Suprapubic skin (tissue), 4 donors: ENCODE results near the gene ZC3H15. TPM values are rescaled to one million over a fixed set of nuclear protein-coding genes. Genes with fewer than 3 reads are reported as not detected.

Experiments
- DNase-seq, 2 donors: peaks; one replicate each; pipeline ENCODE4 v3.0.0-alpha.2; 2019; ENCODE audit warnings: low spot score in 2 of 2
- H3K27ac ChIP-seq: fragments of 200-600 bp; sonication (generic); one replicate; pipeline ENCODE4 v1.5.1; 2019
- H3K27me3 ChIP-seq: fragments of 200-600 bp; sonication (generic); one replicate; pipeline ENCODE4 v1.5.1; 2019
- H3K36me3 ChIP-seq: fragments of 200-600 bp; sonication (generic); one replicate; pipeline ENCODE4 v1.5.1; 2019
- H3K4me1 ChIP-seq: fragments of 200-600 bp; sonication (generic); one replicate; pipeline ENCODE4 v1.5.1; 2019
- H3K4me3 ChIP-seq: fragments of 200-600 bp; sonication (generic); one replicate; pipeline ENCODE4 v1.5.1; 2019; ENCODE audit warnings: mild to moderate bottlenecking
- H3K9me3 ChIP-seq: fragments of 200-600 bp; sonication (generic); one replicate; pipeline ENCODE4 v1.5.1; 2019
- EP300 ChIP-seq: sonication (generic); formaldehyde crosslinking; IDR thresholded peaks from one replicate; pipeline ENCODE4 v1.6.1; 2017; ENCODE audit warnings: antibody characterized with exemption
- POLR2A ChIP-seq, 2 donors: fragments of 450-650 bp; IDR thresholded peaks; one replicate each; pipeline ENCODE4 v1.6.1; 2017; ENCODE audit warnings: antibody characterized with exemption in 2 of 2, mild to moderate bottlenecking in 2 of 2, moderate library complexity in 2 of 2
- POLR2AphosphoS5 ChIP-seq, 3 donors: sonication (generic); formaldehyde crosslinking; IDR thresholded peaks; one replicate each; pipeline ENCODE4 v1.6.1; 2017; ENCODE audit warnings: antibody characterized with exemption in 3 of 3
- WGBS: methylation state at CpG from one replicate; pipeline ENCODE4 v1.1.5; 2018; 5-methylcytosine and 5-hydroxymethylcytosine counted together
- total RNA-seq, 4 donors: library from RNA; depleted of rRNA; stranded (reverse); fragments of >200 nt; gene quantifications; one replicate each; pipeline ENCODE4 v1.1.0, GENCODE V29; 2016
- TF ChIP-seq, protein P1 (sequence below), 2 donors: fragments of 200-600 bp in 1 of 2; fragments of 450-650 bp in 1 of 2; sonication (generic) in 1 of 2; IDR thresholded peaks; one replicate each; pipeline ENCODE4 v1.5.1; 2016 to 2019; ENCODE audit warnings: antibody characterized with exemption in 2 of 2, mild to moderate bottlenecking in 1 of 2, moderate library complexity in 1 of 2

ZC3H15 gene
- total RNA-seq, 4 donors from 2014 or later: 41.8 to 66.5 (median 51.4) TPM

DNA sequence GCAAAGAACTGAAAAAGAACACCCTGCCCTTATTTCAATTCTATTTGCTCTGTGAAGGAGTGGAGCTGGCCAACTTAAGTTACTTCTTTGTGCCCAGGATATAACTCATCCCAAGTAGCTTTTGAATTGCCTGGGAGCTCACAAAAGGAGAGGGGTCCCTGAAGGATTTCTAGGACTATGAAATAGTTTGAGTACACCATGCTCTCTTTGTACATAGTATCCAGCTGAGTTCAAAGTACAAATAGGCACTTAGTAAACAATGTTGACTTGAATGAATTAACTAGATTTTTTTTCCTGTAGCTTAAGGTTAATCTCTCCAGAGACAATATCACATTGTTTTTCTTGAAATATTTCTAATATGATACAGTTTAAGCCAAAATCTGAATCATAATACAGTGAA, 47.7 kb downstream of the ZC3H15 start:
- H3K4me1 ChIP-seq: peaks cover 2% of the 10 kb centered on the region
- H3K27ac ChIP-seq: no peak overlapping the region
- H3K36me3 ChIP-seq: no peaks in the 10 kb centered on the region
- DNase-seq: no peak
- H3K9me3 ChIP-seq: no peaks in the 10 kb centered on the region
- TF ChIP-seq POLR2A (IDR thresholded peaks at IDR 0.05) (no peak), POLR2AphosphoS5 (IDR thresholded peaks at IDR 0.05) (no peak), EP300 (no peak)
- TF ChIP-seq, protein P1, sequence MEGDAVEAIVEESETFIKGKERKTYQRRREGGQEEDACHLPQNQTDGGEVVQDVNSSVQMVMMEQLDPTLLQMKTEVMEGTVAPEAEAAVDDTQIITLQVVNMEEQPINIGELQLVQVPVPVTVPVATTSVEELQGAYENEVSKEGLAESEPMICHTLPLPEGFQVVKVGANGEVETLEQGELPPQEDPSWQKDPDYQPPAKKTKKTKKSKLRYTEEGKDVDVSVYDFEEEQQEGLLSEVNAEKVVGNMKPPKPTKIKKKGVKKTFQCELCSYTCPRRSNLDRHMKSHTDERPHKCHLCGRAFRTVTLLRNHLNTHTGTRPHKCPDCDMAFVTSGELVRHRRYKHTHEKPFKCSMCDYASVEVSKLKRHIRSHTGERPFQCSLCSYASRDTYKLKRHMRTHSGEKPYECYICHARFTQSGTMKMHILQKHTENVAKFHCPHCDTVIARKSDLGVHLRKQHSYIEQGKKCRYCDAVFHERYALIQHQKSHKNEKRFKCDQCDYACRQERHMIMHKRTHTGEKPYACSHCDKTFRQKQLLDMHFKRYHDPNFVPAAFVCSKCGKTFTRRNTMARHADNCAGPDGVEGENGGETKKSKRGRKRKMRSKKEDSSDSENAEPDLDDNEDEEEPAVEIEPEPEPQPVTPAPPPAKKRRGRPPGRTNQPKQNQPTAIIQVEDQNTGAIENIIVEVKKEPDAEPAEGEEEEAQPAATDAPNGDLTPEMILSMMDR (IDR thresholded peaks at IDR 0.05): no peak
- H3K4me3 ChIP-seq: no peak overlapping the region
- no peaks in the 10 kb centered on the region for H3K27me3 ChIP-seq

DNA sequence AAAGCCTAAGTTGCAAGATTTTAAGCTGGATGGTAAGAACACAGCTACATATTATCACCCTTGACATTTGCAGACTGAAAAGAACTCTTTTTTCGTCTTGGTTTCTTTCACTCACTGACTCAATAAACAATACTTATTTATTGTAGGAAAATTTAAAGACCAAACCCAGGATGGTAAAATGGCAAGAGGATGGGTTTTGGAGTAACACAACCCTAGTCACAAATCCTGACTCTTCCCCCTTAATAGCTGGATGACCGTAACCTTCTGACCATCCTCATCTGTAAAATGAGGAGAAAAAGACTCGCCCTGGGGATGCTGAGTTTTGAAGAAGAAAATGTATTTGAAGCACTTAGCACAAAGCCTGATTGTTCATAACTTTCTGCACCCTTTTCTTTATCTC, 48.3 kb downstream of the ZC3H15 start:
- 79% methylated on average over 3 of the region's 3 CpGs for WGBS
- no peaks in the 10 kb centered on the region for H3K27me3 ChIP-seq
- H3K36me3 ChIP-seq: no peaks in the 10 kb centered on the region
- H3K4me1 ChIP-seq: peaks cover 2% of the 10 kb centered on the region
- H3K9me3 ChIP-seq: no peaks in the 10 kb centered on the region
- no peak for DNase-seq
- no peak for TF ChIP-seq POLR2A (IDR thresholded peaks at IDR 0.05)
- TF ChIP-seq, protein P1 (IDR thresholded peaks at IDR 0.05): no peak
- TF ChIP-seq EP300: no peak
- no peak for TF ChIP-seq POLR2AphosphoS5 (IDR thresholded peaks at IDR 0.05)
- H3K27ac ChIP-seq: no peak overlapping the region
- H3K4me3 ChIP-seq: no peak overlapping the region

DNA sequence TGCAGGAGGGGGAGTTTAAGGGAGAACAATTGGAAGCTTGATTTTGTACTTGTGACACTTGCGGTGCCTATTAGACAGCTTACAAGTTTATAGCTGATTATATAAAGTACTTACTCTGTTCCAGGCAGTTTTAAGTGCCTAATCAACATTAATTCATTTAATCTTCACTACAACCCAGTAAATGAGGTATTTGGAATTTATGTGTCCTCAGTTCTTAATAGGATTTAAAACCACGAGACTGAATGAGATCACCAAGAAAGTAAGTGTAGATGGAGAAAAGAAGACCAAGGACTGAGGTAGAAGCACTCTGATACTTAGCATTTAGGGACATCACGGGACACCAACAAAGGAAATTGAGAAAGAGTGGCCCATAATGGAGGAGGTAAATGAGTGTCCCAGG, 49.8 kb downstream of the ZC3H15 start:
- TF ChIP-seq POLR2A (IDR thresholded peaks at IDR 0.05) (no peak), POLR2AphosphoS5 (IDR thresholded peaks at IDR 0.05) (no peak), EP300 (no peak)
- TF ChIP-seq, protein P1 (IDR thresholded peaks at IDR 0.05): no peak
- no peak overlapping the region for H3K27ac ChIP-seq
- H3K4me3 ChIP-seq: no peak overlapping the region
- WGBS: 94% methylated on average over 3 of the region's 3 CpGs
- DNase-seq: no peak
- no peaks in the 10 kb centered on the region for H3K27me3 ChIP-seq
- H3K4me1 ChIP-seq: peaks cover 2% of the 10 kb centered on the region
- H3K36me3 ChIP-seq: no peaks in the 10 kb centered on the region
- H3K9me3 ChIP-seq: no peaks in the 10 kb centered on the region

DNA sequence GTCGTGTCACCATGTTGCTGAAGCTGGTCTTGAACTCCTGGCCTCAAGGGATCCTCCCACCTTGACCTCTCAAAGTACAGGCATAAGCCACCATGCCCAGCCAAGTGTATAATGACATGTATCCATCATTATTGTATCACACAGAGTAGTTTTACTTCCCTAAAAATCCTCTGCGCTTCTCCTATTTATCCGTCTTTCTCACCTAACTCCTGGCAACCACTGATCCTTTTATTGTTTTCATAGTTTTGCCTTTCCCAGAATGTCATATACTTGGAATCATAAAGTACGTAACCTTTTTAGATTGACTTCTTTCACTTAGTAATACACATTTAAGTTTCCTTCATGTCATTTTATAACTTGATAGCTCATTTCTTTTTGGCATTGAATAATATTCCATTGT, 51.0 kb downstream of the ZC3H15 start:
- TF ChIP-seq, protein P1 (IDR thresholded peaks at IDR 0.05): no peak
- TF ChIP-seq POLR2AphosphoS5 (IDR thresholded peaks at IDR 0.05): no peak
- no peak for TF ChIP-seq EP300
- no peak for TF ChIP-seq POLR2A (IDR thresholded peaks at IDR 0.05)
- 87% methylated on average over 4 of the region's 4 CpGs for WGBS
- Histone ChIP-seq H3K9me3 (no peaks in the 10 kb centered on the region), H3K4me3 (no peak overlapping the region), H3K27me3 (no peaks in the 10 kb centered on the region), H3K27ac (no peak overlapping the region), H3K36me3 (no peaks in the 10 kb centered on the region), H3K4me1 (peaks cover 2% of the 10 kb centered on the region)
- no peak for DNase-seq

DNA sequence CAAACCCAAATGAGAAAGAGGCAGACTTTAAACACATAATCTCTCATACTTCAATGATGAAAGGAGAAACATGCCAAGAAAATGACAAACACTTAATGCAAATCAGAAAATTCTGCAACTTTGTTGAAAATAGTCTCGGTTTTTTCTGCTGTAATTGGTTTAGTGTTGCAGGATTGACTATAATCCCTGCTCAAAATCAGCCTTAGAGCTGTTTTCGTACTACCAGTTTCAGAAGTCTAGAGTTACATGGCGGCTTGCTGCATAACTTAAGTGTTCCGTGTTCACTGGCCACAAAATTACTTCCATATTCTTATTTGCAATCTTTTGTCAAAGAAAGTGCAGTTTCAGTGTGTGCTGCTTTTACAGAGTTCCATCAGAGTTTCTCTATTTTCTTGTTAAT, 54.9 kb downstream of the ZC3H15 start:
- WGBS: 71% methylated on average over 4 of the region's 4 CpGs
- H3K4me1 ChIP-seq: peaks cover 22% of the 10 kb centered on the region
- no peaks in the 10 kb centered on the region for H3K9me3 ChIP-seq
- no peak for DNase-seq
- no peak overlapping the region for H3K4me3 ChIP-seq
- no peak overlapping the region for H3K27ac ChIP-seq
- H3K36me3 ChIP-seq: no peaks in the 10 kb centered on the region
- H3K27me3 ChIP-seq: no peaks in the 10 kb centered on the region
- TF ChIP-seq EP300 (no peak), POLR2A (IDR thresholded peaks at IDR 0.05) (no peak), POLR2AphosphoS5 (IDR thresholded peaks at IDR 0.05) (no peak)
- TF ChIP-seq, protein P1 (IDR thresholded peaks at IDR 0.05): no peak
